ENCODE data around the gene GJC1.

GJC1 gene

GRCh38 chr17:44871556-44871955, 41.5 kb upstream of the GJC1 start:
- no peak for TF ChIP-seq CTCF (IDR thresholded peaks at IDR 0.05; ENCODE audit: low read depth, low read length)
- no peak overlapping the region for H3K4me3 ChIP-seq (ENCODE audit: low read depth, low read length)

GRCh38 chr17:44867841-44868240, 37.8 kb upstream of the GJC1 start:
- no peak for TF ChIP-seq CTCF (IDR thresholded peaks at IDR 0.05; ENCODE audit: low read depth, low read length)
- no peak overlapping the region for H3K4me3 ChIP-seq (ENCODE audit: low read depth, low read length)
- in situ Hi-C loops (cut with HindIII; ENCODE audit: low sequenced_read_pairs): no loop called here
- DNase-seq (ENCODE audit: low read depth, low spot score): no peak

More at GRCh38 chr17:44871556-44871955, 41.5 kb upstream of the GJC1 start:
- in situ Hi-C loops (cut with HindIII; ENCODE audit: low sequenced_read_pairs): no loop called here
- DNase-seq (ENCODE audit: low read depth, low spot score): no peak

GRCh38 chr17:44865931-44866330, 35.8 kb upstream of the GJC1 start:
- DNase-seq (ENCODE audit: low read depth, low spot score): no peak
- H3K4me3 ChIP-seq (ENCODE audit: low read depth, low read length): no peak overlapping the region
- in situ Hi-C loops (cut with HindIII; ENCODE audit: low sequenced_read_pairs): no loop called here
- no peak for TF ChIP-seq CTCF (IDR thresholded peaks at IDR 0.05; ENCODE audit: low read depth, low read length)

GRCh38 chr17:44865231-44865660, 35.2 kb upstream of the GJC1 start:
- peak; percentile 85 for TF ChIP-seq CTCF (IDR thresholded peaks at IDR 0.05; ENCODE audit: low read depth, low read length)
- in situ Hi-C loops (cut with HindIII; ENCODE audit: low sequenced_read_pairs): no loop called here
- H3K4me3 ChIP-seq (ENCODE audit: low read depth, low read length): no peak overlapping the region
- DNase-seq (ENCODE audit: low read depth, low spot score): peak; percentile 76

GRCh38 chr17:44864831-44865230, 34.7 kb upstream of the GJC1 start:
- H3K4me3 ChIP-seq (ENCODE audit: low read depth, low read length): no peak overlapping the region
- in situ Hi-C loops (cut with HindIII; ENCODE audit: low sequenced_read_pairs): no loop called here
- DNase-seq (ENCODE audit: low read depth, low spot score): no peak
- no peak for TF ChIP-seq CTCF (IDR thresholded peaks at IDR 0.05; ENCODE audit: low read depth, low read length)

- no peak for TF ChIP-seq CTCF (IDR thresholded peaks at IDR 0.05; ENCODE audit: low read depth, low read length)
- no peak overlapping the region for H3K4me3 ChIP-seq (ENCODE audit: low read depth, low read length)
- in situ Hi-C loops (cut with HindIII; ENCODE audit: low sequenced_read_pairs): no loop called here
- no peak for DNase-seq (ENCODE audit: low read depth, low spot score)
Observed at GRCh38 chr17:44863061-44863918, 33.2 kb upstream of the GJC1 start.

Measured in astrocyte of the spinal cord (primary cell).